ENCODE results near the gene PXDN.
"Not testable (repeated sequence)": the region's sequence is repeated elsewhere in the genome, so short reads cannot be mapped to it uniquely, and the experiment has no call there.

PXDN gene

GRCh38 chr2:1758774-1759610, 14.7 kb upstream of the PXDN start:
- no peak for DNase-seq (ENCODE audit: low read depth)

GRCh38 chr2:1758171-1758570, 13.9 kb upstream of the PXDN start:
- H3K27me3 ChIP-seq (replicated peaks; ENCODE audit: control insufficient read depth, insufficient read depth, low read length) = peaks cover 30% of the 10 kb centered on the region
- no peak overlapping the region for H3K4me3 ChIP-seq (ENCODE audit: low read length)

More at GRCh38 chr2:1758774-1759610, 14.7 kb upstream of the PXDN start:
- Histone ChIP-seq H3K4me1 (ENCODE audit: control insufficient read depth, insufficient read depth, low read length) (no peaks in the 10 kb centered on the region), H3K4me3 (ENCODE audit: low read length) (no peak overlapping the region), H3K36me3 (ENCODE audit: control insufficient read depth, insufficient read depth, low read length, severe bottlenecking) (no peaks in the 10 kb centered on the region), H3K9ac (ENCODE audit: low read length) (no peak overlapping the region), H3K9me3 (ENCODE audit: control insufficient read depth, low read length) (peaks cover 7% of the 10 kb centered on the region), H3K27me3 (replicated peaks; ENCODE audit: control insufficient read depth, insufficient read depth, low read length) (peaks cover 28% of the 10 kb centered on the region)

GRCh38 chr2:1757567-1757966, 13.3 kb upstream of the PXDN start:
- Histone ChIP-seq H3K9me3 (ENCODE audit: control insufficient read depth, low read length) (peaks cover 8% of the 10 kb centered on the region), H3K36me3 (ENCODE audit: control insufficient read depth, insufficient read depth, low read length, severe bottlenecking) (no peaks in the 10 kb centered on the region), H3K27me3 (replicated peaks; ENCODE audit: control insufficient read depth, insufficient read depth, low read length) (peaks cover 36% of the 10 kb centered on the region), H3K9ac (ENCODE audit: low read length) (no peak overlapping the region), H3K4me3 (ENCODE audit: low read length) (no peak overlapping the region), H3K4me1 (ENCODE audit: control insufficient read depth, insufficient read depth, low read length) (no peaks in the 10 kb centered on the region)
- no peak for DNase-seq (ENCODE audit: low read depth)

More at GRCh38 chr2:1758171-1758570, 13.9 kb upstream of the PXDN start:
- Histone ChIP-seq H3K9ac (ENCODE audit: low read length) (no peak overlapping the region), H3K4me1 (ENCODE audit: control insufficient read depth, insufficient read depth, low read length) (no peaks in the 10 kb centered on the region), H3K9me3 (ENCODE audit: control insufficient read depth, low read length) (peaks cover 8% of the 10 kb centered on the region), H3K36me3 (ENCODE audit: control insufficient read depth, insufficient read depth, low read length, severe bottlenecking) (no peaks in the 10 kb centered on the region)
- no peak for DNase-seq (ENCODE audit: low read depth)

DNA sequence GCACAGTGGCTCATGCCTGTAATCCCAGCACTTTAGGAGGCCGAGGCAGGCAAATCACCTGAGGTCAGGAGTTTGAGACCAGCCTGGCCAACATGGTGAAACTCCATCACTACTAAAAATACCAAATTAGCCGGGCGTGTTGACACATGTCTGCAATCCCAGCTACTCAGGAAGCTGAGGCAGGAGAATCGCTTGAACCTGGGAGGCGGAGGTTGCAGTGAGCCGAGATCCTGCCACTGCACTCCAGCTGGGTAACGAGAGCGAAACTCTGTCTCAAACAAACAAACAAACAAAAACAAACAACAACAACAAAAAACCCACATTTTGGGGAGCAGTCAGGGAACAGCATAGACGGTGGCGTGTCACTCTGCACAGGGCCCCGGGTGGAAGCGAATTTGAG, 12.8 kb upstream of the PXDN start:
- DNase-seq (ENCODE audit: low read depth); H3K9me3 ChIP-seq (ENCODE audit: control insufficient read depth, low read length); H3K4me3 ChIP-seq (ENCODE audit: low read length); H3K4me1 ChIP-seq (ENCODE audit: control insufficient read depth, insufficient read depth, low read length); H3K36me3 ChIP-seq (ENCODE audit: control insufficient read depth, insufficient read depth, low read length, severe bottlenecking); H3K9ac ChIP-seq (ENCODE audit: low read length): not testable (repeated sequence)
- peaks cover 37% of the 10 kb centered on the region for H3K27me3 ChIP-seq (replicated peaks; ENCODE audit: control insufficient read depth, insufficient read depth, low read length)

DNA sequence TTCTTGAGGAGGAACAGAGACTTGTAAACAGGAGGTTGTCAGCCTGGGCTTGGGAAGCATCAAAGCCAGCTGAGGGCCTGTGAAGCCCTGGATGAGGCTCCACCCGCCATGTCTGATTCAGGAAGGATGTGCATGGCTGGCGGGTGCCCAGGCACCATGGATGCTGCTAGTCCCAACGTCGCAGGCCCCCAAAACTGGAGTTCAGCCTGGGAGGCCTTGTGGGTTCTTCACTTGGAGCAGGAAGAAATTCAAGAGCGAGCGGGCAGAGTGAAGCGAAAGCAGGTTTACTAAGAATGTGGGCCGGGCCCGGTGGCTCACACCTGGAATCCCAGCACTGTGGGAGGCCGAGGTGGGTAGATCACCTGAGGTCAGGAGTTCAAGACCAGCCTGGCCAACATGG, 12.1 kb upstream of the PXDN start:
- no peak overlapping the region for H3K4me3 ChIP-seq (ENCODE audit: low read length)
- H3K9me3 ChIP-seq (ENCODE audit: control insufficient read depth, low read length) = peaks cover 8% of the 10 kb centered on the region
- no peak overlapping the region for H3K9ac ChIP-seq (ENCODE audit: low read length)
- no peaks in the 10 kb centered on the region for H3K4me1 ChIP-seq (ENCODE audit: control insufficient read depth, insufficient read depth, low read length)
- H3K36me3 ChIP-seq (ENCODE audit: control insufficient read depth, insufficient read depth, low read length, severe bottlenecking) = no peaks in the 10 kb centered on the region
- no peak for DNase-seq (ENCODE audit: low read depth)
- peaks cover 42% of the 10 kb centered on the region for H3K27me3 ChIP-seq (replicated peaks; ENCODE audit: control insufficient read depth, insufficient read depth, low read length)

DNA sequence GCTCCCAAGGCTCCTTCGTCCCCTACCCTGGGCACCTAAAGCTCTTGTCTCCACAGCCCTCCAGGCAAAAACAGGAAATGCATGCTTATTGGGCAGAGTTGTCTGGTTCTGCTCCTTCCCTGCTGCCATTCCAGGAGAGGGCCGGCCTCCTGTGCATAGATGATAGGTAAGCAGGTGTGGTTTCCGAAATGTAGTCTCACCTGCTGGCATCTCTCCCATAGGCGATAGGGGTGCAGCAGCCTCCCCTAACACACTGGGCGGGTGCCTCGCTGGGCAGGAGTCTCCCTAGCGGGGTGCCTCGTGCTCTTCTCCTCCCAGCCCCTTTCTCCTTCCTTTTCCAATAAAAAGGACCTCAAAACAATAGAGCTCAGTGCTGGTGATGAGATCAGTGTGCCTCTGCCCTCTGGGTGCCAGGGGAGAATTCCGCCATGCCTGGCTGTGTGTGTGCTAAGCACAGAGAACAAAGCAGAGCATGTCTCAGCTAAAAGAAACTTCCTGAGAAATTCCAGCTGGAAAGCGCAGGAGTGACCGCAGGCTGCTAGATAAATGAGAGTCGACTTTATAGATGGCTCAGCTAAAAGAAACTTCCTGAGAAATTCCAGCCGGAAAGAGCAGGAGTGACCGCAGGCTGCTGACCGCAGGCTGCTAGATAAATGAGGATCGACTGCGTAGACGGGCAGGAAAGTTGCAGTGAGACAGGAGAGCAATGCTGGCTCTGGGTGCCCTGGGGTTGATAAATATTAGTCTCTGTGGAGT, 11.3 kb upstream of the PXDN start:
- Histone ChIP-seq H3K9ac (ENCODE audit: low read length) (no peak overlapping the region), H3K4me1 (ENCODE audit: control insufficient read depth, insufficient read depth, low read length) (peaks cover 6% of the 10 kb centered on the region), H3K4me3 (ENCODE audit: low read length) (no peak overlapping the region), H3K9me3 (ENCODE audit: control insufficient read depth, low read length) (peaks cover 8% of the 10 kb centered on the region), H3K36me3 (ENCODE audit: control insufficient read depth, insufficient read depth, low read length, severe bottlenecking) (no peaks in the 10 kb centered on the region), H3K27me3 (replicated peaks; ENCODE audit: control insufficient read depth, insufficient read depth, low read length) (peaks cover 43% of the 10 kb centered on the region)
- no peak for DNase-seq (ENCODE audit: low read depth)

- H3K36me3 ChIP-seq (ENCODE audit: control insufficient read depth, insufficient read depth, low read length, severe bottlenecking) = no peaks in the 10 kb centered on the region
- no peak overlapping the region for H3K4me3 ChIP-seq (ENCODE audit: low read length)
Measured at GRCh38 chr2:1754461-1755170, 10.3 kb upstream of the PXDN start.

GRCh38 chr2:1754046-1754445, 9.7 kb upstream of the PXDN start:
- H3K9ac ChIP-seq (ENCODE audit: low read length) = no peak overlapping the region

More at GRCh38 chr2:1754461-1755170, 10.3 kb upstream of the PXDN start:
- Histone ChIP-seq H3K4me1 (ENCODE audit: control insufficient read depth, insufficient read depth, low read length) (peaks cover 6% of the 10 kb centered on the region), H3K9me3 (ENCODE audit: control insufficient read depth, low read length) (peaks cover 8% of the 10 kb centered on the region), H3K9ac (ENCODE audit: low read length) (no peak overlapping the region), H3K27me3 (replicated peaks; ENCODE audit: control insufficient read depth, insufficient read depth, low read length) (peaks cover 43% of the 10 kb centered on the region)
- DNase-seq (ENCODE audit: low read depth) = no peak

DNA sequence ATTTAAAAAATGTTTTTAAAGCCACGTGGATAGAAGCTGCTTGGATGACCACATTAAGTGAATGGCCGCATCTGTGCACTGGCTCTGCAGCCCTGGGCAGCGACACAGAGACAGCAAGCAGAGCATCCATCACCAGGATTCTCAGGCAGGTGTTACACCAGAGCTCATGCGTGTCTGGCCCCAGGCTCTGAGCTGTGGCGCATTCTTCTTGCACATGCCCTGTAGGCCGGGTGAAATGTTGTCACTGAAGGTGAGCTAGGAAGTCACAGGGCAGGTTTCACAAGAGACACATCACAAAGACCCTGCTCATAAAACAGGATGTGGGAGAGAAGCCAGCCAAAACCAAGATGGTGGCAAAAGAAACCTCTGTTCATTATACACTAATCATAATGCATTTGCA, 8.4 kb upstream of the PXDN start:
- H3K9me3 ChIP-seq (ENCODE audit: control insufficient read depth, low read length) = peaks cover 8% of the 10 kb centered on the region
- H3K4me3 ChIP-seq (ENCODE audit: low read length) = no peak overlapping the region
- no peak overlapping the region for H3K9ac ChIP-seq (ENCODE audit: low read length)
- peaks cover 38% of the 10 kb centered on the region for H3K27me3 ChIP-seq (replicated peaks; ENCODE audit: control insufficient read depth, insufficient read depth, low read length)
- H3K4me1 ChIP-seq (ENCODE audit: control insufficient read depth, insufficient read depth, low read length) = peaks cover 19% of the 10 kb centered on the region
- no peaks in the 10 kb centered on the region for H3K36me3 ChIP-seq (ENCODE audit: control insufficient read depth, insufficient read depth, low read length, severe bottlenecking)
- no peak for DNase-seq (ENCODE audit: low read depth)

More at GRCh38 chr2:1754046-1754445, 9.7 kb upstream of the PXDN start:
- Histone ChIP-seq H3K27me3 (replicated peaks; ENCODE audit: control insufficient read depth, insufficient read depth, low read length) (peaks cover 43% of the 10 kb centered on the region), H3K36me3 (ENCODE audit: control insufficient read depth, insufficient read depth, low read length, severe bottlenecking) (no peaks in the 10 kb centered on the region), H3K4me3 (ENCODE audit: low read length) (no peak overlapping the region), H3K4me1 (ENCODE audit: control insufficient read depth, insufficient read depth, low read length) (peaks cover 7% of the 10 kb centered on the region), H3K9me3 (ENCODE audit: control insufficient read depth, low read length) (peaks cover 8% of the 10 kb centered on the region)
- no peak for DNase-seq (ENCODE audit: low read depth)

- peaks cover 32% of the 10 kb centered on the region for H3K27me3 ChIP-seq (replicated peaks; ENCODE audit: control insufficient read depth, insufficient read depth, low read length)
- peaks cover 19% of the 10 kb centered on the region for H3K4me1 ChIP-seq (ENCODE audit: control insufficient read depth, insufficient read depth, low read length)
- no peak overlapping the region for H3K9ac ChIP-seq (ENCODE audit: low read length)
- H3K4me3 ChIP-seq (ENCODE audit: low read length) = no peak overlapping the region
- H3K36me3 ChIP-seq (ENCODE audit: control insufficient read depth, insufficient read depth, low read length, severe bottlenecking) = no peaks in the 10 kb centered on the region
- peaks cover 8% of the 10 kb centered on the region for H3K9me3 ChIP-seq (ENCODE audit: control insufficient read depth, low read length)
- no peak for DNase-seq (ENCODE audit: low read depth)
Measured at GRCh38 chr2:1751767-1752725, 7.7 kb upstream of the PXDN start.
